ENCODE data around the gene TSHZ2.

The TSHZ2 gene

DNA sequence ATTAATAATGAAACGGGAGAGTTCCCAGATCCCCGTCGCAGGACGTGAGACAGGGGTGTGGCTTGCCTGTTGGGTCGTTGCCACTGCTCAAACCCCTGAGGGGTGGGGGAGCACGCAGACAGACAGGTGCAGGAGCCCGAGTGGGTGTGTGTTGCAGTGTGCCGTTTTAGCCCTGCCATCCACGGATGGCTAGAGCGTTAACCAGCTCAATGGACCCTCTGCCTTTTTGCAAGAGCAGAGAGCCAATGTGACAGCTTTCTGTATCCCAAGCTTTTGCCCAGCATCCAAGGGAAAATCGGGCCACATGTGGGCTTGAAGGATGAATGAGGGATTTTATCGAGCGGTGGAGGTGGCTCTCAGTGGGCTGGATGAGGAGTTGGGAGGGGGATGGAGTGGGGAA is 237.9 kb downstream of the TSHZ2 start:
- DNase-seq (ENCODE audit: low spot score) = no peak

DNA sequence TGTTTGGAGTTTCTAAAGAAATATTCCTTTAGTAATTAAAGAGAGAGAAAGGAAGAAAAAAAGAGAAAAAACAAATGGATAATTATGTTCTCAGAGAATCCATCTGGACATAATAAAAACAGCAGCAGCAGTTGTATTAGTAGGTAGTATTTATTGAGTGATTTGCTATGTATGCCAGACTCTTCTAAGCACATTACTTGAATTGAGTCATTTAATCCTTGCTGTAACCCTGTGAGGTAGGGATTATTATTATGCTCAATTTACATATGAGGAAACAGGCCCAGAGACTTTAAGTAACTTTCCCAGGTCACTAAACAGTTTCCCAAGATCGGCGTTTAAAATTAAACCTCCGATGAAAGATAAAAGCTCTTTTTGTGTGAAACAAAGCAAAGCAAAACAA is 238.8 kb downstream of the TSHZ2 start:
- no peak for DNase-seq (ENCODE audit: low spot score)

DNA sequence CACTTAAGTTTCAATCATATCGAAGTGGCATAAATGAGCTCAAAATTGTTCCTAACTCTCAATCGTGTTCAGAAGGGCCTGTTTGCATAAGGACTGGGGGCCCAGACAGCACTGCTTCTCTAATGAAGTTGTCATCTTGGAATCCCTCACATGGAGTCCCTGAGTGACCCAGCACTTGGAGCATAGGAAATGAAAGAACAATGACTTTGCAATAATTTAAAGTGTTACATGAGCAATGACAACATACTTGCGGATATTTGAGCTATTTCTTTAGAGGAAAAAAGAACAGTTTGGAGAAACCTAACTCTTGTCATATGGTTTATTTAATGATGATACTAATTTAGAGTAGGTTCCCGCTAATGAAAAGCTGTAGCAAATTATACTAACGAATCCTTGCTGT is 239.9 kb downstream of the TSHZ2 start:
- no peak for DNase-seq (ENCODE audit: low spot score)

DNA sequence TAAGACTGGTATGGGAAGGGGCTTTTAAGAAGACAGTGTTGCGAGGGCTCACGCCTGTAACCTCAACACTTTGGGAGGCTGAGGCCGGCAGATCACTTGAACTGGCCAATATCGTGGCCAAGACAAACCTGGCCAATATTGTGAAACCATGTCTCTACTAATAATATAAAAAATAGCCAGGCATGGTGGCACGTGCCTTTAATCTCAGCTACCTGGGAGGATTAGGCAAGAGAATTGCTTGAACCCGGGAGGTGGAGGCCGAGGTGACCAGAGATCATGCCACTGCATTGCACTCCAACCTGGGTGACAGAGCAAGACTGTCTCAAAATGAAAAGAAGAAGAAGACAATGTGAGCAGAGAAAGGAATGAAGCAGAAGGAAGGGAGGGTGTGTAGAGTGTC is 242.2 kb downstream of the TSHZ2 start:
- DNase-seq (ENCODE audit: low spot score) = no peak

DNA sequence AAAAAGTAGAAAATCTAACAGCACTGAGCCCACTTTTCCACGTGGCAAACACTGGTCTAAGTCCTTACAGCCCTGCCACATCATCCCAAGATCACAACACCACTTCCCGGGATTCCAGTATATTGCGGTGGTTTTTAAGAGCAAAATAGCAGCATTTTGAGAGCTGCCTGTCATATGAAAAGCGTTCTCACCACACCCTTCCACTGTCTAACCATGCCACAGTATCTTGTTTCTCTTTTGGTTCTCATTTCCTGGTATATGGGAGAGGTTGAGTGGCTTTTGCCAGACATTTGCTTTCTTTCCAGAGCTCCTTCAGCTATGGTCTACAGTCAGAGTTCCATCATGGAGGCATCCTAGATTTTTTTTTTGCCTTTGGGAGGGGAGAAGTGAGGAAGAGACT is 243.0 kb downstream of the TSHZ2 start:
- no peak for DNase-seq (ENCODE audit: low spot score)

DNA sequence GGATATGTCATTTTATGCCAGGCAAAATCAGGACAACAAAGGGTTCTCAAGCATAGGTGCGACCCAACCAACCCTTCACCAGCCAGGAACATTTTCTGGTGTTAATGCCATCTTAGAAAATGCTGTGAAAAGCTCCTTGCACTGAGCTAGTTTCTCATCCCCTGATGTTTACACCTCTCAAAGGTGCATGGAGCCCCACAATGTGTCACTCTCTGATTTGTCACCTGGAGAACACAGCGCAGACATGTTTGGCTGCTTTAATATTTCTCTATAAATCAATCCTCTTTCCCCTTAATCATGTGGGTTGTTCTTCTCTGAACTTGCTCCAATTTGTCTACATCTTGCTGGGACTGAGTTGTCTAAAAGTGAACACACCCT is 244.3 kb downstream of the TSHZ2 start:
- no peak for DNase-seq (ENCODE audit: low spot score)

DNA sequence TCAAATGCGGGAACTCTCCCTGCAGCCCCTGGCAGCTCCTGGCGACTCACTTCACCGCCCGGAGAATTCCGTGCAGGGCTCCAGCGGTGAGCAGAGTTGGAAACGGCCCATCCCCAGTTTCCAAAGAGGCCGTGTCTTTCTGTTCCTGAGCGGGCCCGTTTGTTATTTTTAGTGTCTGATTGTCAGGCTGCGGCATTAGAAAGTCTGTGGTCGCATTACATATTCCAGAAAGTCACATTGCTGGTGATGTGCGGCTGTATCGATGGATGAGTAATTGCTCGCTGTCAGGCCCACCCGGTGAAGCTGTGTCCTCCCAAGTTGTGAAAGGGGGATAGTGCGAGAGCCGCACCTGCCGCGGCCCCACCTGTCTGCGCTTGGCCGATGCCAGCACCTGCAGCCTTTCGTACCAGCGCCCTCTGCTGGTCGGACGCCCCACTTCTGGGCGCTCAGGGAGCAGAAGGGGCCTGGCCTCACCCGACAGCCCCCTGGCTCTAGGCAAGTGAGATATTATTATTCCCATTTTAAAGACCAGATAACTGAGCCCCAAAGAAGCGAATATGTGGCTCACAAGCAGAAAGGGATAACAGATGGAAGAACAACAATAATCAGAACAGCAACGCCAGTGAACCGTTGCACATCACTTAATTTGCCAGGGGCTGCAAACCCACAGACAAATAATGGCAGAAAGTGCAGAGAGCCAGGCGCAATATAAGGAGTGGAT is 244.9 kb downstream of the TSHZ2 start:
- DNase-seq (ENCODE audit: low spot score) = peak; percentile 88

DNA sequence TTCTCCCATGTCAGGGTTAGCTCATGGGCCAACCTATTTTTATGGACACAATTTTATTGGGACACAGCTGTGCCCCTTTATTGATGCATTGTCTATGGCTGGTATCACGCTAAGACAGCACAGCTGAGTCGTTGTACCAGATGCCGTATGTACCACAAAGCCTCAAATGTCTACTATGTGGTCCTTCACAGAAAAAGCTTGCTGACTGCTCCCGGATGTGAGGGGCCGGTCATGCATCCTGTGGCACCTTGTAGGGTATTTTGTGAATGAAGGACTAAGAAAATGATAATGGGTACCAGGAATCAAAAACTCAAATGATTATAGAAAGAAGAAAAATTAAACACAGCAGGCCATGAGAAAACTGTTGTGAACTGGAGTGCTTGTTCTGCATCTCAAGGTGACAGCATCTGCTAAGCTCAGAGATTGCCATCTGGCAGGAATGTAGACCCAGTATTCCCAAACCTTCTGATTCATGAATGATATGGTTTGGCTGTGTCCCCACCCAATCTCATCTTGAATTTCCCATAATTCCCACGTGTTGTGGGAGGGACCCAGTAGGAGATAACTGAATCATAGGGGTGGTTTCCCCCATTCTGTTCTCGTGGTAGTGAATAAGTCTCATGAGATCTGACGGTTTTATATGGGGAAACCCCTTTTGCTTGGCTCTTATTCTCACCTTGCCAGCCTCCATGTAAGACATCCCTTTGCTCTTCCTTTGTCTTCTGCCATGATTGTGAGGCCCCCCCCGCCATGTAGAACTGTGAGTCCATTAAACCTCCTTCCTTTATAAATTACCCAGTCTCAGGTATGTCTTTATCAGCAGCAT is 248.5 kb downstream of the TSHZ2 start:
- DNase-seq (ENCODE audit: low spot score) = no peak

DNA sequence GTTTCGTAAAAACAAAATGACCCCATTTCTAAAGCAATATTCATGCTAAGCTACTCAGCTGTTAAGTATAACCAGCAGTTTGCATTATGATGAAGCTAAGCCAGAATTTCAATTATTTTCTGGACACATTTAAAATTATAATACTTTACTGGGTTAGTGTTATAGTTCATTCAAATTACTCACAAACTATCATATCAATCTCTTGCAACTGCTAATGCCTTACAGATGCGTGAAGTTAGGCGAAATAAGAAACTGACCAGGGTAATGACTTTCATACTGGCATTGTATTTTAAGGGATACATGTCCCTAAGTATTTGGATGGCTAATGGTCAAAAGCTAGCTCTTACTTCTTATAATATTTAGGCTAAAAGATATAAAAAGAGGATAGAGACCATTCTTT is 249.6 kb downstream of the TSHZ2 start:
- DNase-seq (ENCODE audit: low spot score) = no peak

DNA sequence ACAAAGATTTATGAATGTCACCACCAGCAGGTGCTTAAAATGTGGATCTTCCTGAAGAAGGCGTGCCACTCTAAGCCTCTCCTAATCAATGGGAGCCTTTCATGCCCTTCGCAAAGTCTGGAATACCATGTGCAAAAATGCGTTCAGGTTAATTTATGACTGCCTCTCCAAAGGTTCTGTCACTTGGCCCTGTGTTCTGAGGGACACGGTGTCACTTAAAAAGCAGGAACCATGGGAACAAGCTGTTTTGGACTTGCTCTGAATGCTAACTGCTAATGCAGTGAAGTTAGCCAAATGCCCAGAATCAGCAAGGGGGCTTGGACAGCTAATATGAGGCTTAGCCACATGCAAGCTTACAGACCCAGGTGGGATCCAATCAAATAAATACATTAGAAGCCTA is 250.3 kb downstream of the TSHZ2 start:
- DNase-seq (ENCODE audit: low spot score) = no peak

DNA sequence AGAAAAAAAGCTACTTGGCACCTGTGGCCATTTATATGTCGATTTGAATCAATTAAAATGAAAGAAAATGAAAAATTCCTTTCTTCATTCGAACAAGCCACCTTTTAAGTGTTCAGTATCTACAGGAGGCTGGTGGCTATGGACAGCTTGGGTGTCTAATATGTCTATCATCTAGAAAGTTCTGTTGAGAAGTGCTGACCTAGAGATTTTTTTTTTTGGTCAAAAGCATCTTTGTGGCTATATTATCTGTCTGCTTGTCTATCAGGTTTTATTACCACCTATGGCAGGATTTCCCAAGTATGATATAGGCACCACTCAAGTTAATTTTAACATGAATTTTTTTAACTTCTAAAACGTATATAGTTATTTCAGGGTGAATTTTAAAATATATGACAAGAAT is 250.8 kb downstream of the TSHZ2 start:
- no peak for DNase-seq (ENCODE audit: low spot score)

DNA sequence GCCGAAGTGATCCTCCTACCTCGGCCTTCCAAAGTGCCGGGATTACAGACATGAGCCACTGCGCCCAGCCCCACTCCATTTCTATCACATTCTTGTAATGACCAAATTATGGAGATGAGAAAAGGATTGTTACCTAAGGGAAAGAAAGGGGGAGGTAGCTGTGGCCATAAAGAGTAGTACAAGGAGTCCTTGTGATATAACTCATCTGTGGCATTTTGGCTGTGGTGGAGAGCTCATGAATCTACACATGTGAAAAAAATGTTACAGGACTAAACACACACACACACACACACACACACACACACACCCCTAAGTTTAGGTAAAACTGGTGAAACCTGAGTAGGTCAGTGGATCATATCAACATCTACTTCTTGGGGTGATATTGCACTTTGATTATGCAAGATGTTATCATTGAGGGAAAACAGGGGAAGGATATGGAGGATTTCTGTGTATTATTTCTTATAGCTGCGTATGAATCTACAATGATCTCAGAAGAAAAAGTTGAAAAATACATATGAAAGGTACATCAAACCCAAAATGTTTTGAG is 251.5 kb downstream of the TSHZ2 start:
- no peak for DNase-seq (ENCODE audit: low spot score)

DNA sequence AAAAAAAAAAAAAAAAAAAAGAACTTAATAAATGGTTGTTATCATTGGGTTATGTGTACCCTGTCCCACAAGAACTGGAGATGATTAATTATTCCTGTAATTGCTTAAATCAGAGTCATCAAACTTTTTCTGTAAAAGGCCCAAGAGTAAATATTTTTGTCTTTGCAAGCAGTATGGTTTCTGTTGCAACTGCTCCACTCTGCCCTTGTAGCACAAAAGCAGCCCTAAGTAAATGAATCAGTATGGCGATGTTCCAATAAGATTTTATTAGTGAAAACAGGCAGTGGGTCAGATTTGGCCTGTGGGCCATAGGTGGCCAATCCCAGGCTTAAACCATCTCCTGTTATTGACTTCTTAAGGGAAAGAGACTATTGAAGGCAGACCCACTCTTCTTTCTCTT is 252.7 kb downstream of the TSHZ2 start:
- no peak for DNase-seq (ENCODE audit: low spot score)

DNA sequence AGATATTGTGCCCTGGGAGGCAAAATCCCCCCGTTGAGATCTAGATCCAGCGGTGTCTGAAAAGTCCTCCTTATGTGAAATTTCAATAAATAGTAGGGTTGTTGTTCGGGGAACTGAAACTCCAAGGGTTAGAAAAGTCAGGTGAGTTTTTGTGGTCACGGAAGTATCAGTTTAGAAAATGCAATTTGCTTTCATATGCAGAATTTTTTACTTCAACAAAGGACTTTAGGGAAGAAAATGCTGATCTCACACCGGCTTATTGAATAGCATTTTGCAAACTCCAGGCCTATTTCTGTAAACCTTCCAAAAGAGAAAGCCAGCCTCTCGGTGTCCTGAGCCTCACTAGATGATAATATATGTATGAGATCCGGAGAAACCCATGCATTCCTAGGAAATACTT is 254.7 kb downstream of the TSHZ2 start:
- DNase-seq (ENCODE audit: low spot score) = no peak

DNA sequence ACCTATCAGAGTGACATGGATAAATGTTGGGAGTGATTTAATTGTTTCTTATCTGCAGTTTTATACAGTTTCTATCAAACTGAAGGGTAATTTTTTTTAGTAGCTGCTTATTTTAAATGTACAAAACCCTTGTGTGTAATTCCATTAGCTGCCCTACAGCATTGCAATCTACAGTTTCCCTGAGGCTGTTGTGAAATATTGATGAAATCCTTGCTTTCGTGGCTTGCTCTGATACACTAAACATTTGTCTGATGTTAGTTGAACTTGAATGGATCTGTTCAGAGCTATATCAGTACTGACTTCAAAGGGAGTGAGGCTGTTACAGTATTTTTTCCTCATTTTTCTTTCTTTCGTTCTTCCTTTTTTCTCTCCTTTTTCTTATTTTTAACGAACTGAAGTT is 255.4 kb downstream of the TSHZ2 start:
- DNase-seq (ENCODE audit: low spot score) = no peak

DNA sequence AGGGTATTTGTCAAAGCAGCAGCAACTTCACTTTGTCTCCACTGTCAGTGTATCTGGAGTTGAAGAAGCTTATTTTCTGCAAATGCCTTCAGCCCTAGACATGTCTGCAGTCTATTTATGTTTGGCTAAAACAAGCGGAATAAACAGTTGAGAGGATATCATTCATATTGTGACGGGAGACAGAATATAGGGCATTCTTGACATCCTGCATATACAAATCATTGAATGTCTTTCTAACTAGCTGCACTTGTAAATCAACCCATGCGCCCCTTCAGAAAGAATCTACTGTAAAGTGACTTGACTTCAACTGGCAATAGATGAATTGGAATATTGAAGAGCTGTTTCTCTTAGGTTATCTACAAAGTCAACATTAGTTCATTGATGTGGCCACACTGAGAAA is 258.9 kb downstream of the TSHZ2 start:
- DNase-seq (ENCODE audit: low spot score) = no peak

DNA sequence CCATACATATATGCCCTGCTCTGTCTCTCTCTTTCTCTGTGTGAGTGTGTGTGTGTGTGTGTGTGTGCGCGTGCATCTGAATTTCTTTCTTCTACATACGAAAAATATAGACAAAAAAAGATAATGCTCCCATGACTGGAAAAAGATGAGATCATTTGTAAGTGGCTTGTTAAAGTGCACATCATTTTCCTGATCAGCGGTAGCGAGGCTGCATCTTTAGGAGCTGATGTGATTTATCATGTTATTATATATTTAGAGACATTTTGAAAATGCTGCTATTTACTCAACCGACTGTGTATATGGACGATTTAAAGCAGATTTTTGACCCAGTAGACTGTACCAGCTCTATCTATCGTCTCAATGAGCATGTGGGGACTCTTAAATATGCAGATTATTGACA is 265.3 kb downstream of the TSHZ2 start:
- no peak for DNase-seq (ENCODE audit: low spot score)

DNA sequence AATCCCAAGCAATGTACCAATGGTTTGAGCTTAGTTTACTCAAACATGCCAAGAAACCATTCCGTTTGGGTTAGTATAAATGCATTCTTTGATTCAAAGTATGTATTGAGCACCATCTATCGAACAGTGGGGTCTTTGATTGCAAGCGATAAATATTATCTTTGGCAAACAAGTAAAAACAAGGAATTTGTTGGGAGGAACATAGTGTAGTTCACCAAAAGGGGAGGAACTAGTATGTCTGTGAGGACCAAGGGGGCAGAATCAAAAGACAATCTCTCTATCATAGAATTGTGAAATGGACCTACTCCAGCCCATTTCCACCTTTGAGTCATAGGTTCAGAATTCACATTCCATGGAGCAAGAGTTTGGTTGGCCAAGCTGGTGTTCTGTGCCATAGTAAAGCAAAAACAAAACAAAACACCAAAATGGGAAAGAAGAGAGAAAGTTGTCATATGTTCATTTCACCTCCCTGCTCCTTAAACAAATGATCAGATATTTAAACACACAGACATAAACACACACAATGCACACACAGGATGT is 266.0 kb downstream of the TSHZ2 start:
- no peak for DNase-seq (ENCODE audit: low spot score)

DNA sequence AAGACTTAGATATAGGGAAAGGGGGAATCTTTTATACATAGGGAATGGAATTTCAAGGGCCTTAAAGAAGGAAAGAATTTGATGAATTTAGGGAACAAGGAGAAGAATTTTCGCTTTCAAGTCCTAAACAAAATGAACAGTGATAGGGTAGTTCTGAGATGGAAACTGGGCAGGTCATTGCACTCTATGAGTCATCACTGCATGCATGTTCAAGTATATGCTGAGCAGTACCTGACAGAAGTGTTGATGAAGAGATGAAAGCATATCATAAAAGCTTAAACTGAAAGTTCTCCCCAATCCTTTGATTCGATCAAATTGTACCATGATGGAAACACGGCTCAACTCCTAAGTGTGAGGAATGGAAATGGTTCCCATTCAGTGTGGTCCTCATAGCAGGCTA is 271.0 kb downstream of the TSHZ2 start:
- DNase-seq (ENCODE audit: low spot score) = no peak

DNA sequence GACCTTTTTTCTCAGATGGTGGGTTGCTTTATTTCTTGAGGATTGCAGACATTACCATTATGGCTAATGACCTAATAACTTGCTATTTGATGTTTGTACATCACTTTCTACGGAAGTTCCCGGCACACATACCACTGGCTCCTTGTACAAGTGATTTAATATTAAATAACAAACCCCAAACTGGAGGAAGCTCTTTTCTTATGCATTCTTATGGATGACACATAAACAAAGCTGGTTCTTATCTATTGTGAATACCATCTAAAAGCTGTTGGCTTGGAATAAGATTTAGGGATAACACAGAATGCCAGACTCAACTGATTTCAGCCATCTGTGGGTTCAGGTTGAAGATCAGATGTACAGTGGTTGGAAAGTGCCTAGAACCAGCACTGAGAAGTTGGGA is 272.6 kb downstream of the TSHZ2 start:
- DNase-seq (ENCODE audit: low spot score) = no peak

DNA sequence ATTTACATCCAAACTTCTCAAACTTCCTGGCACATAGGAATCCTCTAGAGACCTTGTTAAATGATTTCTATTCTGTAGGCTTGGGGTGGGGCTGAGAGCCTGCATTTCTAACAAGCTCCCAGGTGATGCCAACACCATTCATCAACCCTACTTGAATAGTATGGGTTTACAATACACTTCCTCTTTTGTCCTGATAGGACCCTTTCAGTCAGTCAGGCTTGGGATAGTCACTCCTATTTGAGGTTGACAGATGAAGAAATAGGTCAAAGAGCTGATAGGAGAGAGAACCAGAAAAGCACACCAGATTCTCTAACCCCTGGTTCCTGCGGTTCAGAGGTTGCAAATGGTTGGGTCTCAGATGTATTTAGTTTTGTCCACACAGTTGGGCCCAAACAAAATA is 273.4 kb downstream of the TSHZ2 start:
- no peak for DNase-seq (ENCODE audit: low spot score)

DNA sequence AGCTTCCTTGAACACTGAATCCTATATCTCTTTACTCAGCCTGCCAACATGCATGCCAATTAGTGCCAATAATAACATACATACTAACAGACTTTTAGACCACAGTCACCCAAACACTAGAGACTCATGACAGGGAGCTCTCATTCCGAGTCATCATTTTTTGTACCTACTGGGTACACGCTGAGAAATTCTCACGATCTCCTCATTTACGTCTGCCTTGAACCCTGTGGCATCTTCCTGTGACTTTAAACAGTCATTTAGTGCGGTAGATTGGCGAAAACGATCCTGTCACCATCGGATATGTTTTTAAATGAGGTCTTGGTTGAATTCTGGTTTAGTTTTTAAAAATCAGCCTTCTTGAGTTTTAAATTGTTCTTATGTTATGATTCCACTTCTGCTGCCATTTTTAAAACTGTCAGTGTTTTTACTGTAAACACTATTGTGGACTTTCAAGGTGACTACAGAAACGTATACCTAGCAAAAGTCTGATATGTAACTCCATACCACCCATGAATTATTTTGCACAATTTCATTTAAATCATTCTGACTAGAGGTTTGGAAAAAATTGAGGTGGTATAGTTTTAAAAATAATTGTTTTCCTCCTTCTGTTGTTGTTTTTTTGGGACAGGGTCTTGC is 275.4 kb downstream of the TSHZ2 start:
- no peak for DNase-seq (ENCODE audit: low spot score)

DNA sequence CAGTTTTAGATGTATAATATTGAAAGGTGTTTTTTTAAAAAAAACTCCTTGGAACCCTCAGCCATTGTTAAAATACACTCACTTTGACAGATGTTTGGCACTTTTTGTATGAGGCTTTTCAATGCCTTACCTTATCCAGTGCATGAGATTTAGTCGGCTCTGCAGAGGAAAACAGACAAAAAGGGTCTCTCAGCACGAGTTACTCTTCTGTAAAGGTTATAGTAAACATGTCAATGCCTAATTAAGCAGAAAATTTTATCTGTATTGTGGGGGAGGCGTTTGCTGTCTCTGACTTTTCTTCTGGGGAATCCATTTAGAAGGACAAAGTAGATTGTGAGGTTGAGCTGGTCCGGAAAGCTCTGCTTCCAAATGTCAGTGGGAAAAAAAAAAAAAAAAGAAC is 278.3 kb downstream of the TSHZ2 start:
- no peak for DNase-seq (ENCODE audit: low spot score)
